Measurements from ENCODE around the gene DPP7. TPM values are rescaled to one million over a fixed set of nuclear protein-coding genes. Genes with fewer than 3 reads are reported as not detected.

Gene DPP7
- 34.8 and 52.2 TPM in 2 replicates for total RNA-seq (2014; rRNA removed; shearing (Covaris generic))

DNA sequence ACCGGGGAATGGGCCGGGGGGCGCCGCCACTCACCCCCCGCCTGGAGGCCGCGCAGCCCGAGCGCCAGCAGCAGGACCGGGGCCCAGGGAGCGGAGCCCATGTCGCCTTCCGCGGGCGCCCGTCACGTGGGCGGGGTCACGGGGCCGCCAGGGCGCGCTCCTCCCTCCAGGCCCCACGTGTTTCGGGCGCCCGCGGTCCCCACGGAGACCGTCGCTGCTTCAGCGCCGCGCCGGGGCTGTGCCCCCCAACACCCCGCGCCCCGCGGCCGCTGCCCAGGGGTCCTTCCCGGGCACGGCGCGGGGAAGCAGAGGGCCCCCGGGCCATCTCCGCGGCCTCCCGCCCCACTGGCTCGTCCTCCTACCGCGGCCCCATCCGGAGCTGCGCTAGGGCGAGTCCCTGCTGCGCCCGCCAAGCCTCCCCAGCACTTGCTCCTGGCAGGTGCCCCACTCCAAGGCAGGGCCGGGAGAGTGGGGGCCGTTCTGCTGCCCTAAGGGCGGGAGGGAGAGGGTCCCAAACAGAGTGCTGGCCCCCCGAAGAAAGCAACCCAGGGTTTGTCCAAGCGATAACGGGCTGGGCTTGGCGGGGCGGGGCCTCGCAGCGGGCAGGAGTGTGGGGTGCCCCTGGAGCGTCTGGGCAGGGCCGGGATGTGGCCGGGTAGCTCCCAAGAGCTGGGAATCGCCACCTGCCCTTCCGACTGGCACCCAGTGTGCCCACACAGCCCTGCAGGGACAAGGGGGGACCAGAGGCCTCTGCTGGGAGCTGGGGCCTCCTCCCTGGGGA lies at the start of gene DPP7:
TSS of gene DPP7 (minus strand) at position 121 of the 781 bp plus-strand sequence. CDS start at position 101, 20 bp downstream.
- no peak for DNase-seq (ENCODE audit: low spot score)

DNA sequence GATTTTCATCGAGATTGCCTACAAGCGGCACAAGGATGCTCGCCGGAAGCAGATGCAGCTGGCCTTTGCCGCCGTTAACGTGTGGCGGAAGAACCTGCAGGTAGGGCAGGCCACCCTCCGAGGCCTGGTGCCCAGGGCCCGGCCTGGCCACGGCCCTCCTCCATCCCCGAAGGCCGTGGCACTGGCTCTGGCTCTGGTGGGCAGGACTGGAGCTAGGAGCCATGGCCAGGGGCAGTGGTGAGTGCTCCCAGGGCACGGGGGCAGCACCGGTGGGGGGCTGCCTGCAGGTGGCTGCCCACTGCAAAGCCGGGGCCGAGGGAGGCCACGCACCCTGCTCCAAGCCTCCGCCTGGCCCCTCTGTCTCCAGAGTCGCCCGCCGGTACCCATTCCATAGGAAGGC lies 49.3 kb upstream of the DPP7 start:
- no peak for DNase-seq (ENCODE audit: low spot score)

DNA sequence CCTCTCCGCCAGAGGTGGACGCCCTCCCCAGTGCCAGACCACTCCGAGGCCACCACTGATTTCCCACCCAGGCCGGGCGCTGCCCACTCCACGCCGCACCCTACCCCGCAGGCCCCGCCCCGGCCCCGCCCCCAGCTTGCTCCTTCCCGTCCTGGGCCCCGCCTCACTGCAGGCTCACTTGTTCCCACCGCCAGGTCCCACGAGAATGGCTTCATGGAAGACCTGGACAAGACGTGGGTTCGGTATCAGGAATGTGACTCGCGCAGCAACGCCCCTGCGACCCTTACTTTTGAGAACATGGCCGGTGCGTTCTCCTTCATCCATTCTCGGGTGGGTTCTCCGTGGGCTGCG lies 48.8 kb upstream of the DPP7 start:
- DNase-seq (ENCODE audit: low spot score) = no peak

DNA sequence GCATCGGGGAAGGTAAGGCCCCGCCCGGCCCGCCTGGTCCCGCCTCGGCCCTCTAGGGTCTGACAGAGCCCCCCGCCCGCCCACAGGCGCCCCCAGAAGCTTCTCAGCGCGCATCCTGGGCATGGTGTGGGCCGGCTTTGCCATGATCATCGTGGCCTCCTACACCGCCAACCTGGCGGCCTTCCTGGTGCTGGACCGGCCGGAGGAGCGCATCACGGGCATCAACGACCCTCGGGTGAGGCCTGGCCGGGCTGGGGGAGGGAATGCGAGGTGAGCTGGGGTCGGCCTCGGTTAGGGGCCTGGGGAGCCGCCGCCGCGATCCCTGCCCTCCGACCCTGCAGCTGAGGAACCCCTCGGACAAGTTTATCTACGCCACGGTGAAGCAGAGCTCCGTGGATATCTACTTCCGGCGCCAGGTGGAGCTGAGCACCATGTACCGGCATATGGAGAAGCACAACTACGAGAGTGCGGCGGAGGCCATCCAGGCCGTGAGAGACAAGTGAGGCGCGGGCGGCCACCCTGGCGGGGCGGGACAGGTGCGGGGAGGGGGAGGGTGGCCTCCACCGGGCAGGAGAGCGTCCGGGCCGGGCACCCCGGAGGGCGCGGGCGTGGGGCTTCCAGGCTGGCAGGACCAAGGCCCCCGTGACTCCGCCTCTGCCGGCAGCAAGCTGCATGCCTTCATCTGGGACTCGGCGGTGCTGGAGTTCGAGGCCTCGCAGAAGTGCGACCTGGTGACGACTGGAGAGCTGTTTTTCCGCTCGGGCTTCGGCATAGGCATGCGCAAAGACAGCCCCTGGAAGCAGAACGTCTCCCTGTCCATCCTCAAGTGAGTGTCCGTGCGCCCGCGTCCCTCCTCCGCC lies 48.2 kb upstream of the DPP7 start:
- DNase-seq (ENCODE audit: low spot score) = no peak

DNA sequence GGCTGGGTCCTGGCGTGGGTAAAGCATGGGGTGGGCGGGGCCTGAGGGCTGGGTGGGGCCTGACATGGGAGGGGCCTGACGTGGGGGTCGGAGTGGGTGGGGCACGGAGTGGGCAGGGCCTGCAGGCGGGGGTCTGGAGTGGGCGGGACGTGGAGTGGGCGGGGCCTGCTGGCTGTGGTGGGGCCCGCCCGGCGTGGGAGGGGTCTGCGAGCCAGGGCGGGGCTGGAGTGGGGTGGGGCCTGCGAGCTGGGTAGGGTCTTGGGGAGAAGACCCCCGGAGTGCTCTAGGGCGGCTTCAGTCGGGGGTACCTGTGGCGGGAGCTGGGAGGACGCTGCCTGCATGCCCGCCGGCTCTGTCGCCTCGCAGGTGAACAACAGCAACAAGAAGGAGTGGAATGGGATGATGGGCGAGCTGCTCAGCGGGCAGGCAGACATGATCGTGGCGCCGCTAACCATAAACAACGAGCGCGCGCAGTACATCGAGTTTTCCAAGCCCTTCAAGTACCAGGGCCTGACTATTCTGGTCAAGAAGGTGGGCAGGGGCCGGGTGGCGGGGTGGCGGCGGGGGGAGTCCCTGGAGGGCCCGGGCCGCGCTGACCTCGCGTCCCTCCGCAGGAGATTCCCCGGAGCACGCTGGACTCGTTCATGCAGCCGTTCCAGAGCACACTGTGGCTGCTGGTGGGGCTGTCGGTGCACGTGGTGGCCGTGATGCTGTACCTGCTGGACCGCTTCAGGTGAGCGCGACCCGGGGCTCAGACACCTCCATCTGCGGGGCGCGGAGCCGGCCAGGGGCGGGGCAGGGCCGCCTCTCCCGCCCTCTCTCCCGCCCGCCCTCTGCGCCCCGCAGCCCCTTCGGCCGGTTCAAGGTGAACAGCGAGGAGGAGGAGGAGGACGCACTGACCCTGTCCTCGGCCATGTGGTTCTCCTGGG lies 47.3 kb upstream of the DPP7 start:
- DNase-seq (ENCODE audit: low spot score) = no peak

DNA sequence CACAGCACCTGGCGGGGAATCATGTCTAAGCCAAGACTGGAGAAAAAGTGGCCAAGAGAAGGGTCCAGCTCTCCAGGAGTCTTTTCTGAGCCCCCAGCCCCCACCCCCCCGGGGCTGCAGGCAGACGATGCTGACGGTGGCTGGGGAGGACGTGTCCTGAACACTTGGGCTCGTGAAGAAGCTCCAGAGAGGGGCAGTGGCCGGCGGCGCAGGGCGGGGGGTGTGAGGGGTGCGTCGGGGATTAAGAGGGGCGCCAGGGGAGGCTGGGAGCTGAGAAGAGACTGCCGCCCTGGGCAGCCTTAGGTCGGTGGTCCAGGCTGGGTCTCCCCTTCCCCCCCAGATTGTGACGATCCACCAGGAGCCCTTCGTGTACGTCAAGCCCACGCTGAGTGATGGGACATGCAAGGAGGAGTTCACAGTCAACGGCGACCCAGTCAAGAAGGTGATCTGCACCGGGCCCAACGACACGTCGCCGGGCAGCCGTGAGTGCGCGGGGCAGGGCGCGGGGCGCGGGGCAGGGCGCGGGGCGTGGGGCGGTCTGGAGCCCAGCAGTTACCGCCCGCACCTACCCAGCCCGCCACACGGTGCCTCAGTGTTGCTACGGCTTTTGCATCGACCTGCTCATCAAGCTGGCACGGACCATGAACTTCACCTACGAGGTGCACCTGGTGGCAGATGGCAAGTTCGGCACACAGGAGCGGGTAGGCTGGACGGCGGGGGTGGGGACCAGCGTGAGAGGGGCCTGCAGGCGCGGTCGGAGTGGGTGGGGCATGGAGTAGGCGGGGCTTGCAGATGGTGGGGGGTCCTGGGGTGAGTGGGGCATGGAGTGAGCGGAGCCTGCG lies 46.4 kb upstream of the DPP7 start:
- DNase-seq (ENCODE audit: low spot score) = no peak

DNA sequence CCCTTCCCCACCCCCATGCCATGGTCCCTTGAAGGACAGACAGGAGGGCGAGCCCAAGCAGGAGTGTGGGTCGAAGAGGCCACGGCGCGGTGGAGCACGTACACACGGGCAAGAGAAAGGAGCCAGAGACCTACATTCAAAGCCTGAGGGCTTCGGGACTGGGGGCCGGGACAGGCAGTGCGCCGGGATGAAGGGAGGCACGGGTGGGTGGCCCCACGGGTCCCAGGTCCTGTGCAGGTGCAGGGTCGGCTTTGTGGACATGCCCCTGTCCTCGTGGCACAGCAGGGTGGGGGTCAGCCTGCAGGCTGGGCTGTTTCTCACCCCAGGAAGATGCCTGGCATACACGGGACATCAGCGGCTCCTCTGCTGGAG lies 45.5 kb upstream of the DPP7 start:
- DNase-seq (ENCODE audit: low spot score) = no peak

DNA sequence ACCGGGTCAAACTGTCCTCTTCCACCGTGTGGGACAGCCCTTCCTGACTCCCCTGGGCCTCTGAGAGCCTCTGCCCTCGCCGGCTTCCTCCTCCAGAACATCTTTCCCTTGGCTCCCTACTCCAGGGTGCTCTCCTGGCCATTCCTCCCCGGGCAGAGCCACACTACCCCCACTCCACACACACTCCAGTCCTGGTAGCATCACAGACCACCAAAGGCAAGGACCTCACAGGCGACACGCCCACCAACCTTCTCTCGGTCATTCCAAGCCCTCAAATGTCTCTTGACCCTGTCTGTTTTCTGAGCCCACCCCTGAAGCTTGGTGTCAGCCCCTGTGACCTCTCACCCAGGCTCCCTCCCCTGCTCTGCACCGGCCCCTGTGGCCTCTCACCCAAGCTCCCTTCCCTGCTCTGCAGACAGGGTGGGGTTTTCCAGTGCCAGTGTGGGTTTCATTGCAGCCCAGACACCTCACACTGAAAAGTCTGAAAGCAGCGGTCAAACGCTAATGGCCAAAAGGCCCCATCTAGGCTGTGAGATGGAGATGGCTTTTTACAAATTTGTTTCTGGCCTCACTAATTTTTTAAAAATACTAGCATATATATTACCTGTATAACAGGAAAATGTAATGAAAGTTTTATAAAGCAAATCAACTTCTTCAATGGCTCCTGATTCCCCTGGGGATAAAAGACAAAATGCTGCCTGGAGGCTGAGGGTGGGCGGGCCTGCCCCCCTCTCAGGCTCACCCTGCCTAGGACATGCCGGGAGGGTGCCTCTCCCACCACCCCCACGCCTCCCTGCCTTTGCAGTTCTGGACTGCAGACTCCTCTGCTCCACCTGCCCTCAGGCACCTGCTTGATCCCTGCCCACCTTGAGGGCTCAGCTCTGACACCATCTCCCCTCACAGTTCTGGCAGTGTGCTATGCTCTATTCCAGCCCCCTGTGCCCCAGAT lies 44.8 kb upstream of the DPP7 start:
- no peak for DNase-seq (ENCODE audit: low spot score)

DNA sequence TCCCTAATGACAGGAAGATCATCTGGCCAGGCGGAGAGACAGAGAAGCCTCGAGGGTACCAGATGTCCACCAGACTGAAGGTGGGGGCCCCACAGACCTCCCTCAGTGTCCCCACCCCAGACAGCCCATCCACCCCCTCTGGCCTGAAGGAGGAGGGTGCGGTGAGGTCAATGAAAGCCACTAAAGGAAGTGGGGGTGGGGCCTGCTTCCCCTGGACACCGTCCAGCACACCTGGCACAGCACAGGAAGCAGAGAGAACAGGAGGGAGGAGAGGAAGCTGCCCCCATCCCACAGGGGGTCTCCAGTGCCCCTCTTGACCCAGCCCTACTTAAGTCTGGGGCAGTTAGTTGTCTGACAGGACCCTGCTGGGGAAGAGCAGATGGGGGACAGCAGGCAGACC lies 44.1 kb upstream of the DPP7 start:
- DNase-seq (ENCODE audit: low spot score) = no peak

DNA sequence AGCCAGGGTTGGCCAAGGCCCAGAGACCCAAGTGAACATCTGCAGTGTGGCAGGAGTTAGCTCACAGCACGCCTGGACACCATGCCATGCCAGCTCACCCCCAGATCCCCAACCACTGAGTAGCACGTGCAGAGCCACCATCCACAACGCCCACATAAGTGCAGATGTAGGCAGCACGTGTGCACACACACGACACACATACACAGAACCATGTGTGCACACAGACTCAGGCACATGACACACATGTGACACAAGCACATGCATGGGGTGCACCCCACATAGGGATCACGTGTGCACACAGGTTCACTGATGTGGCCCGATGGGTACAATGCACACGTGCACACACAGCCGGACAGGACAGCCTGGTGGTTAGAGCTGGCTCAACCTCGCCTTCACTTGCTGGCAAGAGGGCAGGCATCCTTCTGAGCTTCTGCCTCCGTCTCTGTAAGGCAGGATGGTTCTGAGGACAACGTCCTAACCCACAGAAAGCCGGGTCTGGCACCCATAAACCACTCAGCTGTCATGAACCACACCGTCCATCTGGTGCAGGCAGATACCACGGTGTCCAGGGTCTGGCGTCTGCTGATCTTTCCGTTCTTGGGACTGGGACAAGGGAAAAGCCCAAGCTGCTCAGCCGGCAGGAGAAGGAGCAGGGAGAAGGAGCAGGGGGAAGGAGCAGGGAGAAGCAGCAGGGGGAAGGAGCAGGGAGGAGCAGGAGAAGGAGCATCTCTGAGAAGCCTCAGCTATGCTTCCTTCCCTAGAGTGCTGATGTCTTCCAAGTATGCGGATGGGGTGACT lies 43.3 kb upstream of the DPP7 start:
- no peak for DNase-seq (ENCODE audit: low spot score)

DNA sequence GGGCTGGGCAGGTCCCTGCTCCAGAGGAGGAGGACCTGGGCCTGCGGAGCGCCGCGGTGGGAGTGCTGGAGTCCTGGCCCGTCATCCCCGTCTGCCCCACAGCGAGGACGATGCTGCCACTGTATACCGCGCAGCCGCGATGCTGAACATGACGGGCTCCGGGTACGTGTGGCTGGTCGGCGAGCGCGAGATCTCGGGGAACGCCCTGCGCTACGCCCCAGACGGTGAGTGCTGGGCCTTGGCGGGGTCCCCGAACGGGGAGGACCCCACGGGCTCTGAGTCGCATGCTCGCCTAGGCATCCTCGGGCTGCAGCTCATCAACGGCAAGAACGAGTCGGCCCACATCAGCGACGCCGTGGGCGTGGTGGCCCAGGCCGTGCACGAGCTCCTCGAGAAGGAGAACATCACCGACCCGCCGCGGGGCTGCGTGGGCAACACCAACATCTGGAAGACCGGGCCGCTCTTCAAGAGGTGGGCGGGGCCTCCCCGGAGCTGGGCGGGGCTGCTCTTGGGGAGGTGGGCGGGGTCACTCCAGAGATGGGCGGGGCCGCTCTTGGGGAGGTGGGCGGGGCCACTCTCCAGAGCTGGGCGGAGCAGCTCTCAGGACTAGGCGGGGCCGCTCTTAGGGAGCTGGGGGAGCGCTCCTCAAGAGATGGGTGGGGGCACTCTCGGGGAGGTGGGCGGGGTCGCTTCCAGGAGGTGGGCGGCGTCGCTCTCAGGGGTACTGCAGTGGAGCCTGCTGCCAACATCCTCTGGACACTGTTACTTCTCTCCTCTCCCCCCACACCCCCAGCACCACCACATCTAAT lies 42.2 kb upstream of the DPP7 start:
- DNase-seq (ENCODE audit: low spot score) = no peak

DNA sequence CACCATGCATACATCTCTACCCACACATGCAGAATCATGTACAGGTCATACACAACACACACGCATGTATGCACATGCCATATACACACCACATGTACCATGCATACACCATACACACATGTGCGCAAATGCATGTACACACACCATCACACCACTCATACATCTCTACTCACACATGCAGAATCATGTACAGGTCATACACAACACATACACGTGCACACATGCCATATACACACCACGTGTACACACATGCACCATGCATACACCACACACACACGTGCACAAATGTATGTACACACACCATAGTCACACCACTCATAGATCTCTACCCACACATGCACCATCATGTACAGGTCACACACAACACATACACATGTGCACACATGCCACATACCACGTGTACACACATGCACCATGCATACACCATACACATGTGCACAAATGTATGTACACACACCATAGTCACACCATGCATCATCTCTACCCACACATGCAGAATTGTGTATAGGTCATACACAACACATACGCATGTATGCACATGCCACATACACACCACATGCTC lies 38.4 kb upstream of the DPP7 start:
- no peak for DNase-seq (ENCODE audit: low spot score)

DNA sequence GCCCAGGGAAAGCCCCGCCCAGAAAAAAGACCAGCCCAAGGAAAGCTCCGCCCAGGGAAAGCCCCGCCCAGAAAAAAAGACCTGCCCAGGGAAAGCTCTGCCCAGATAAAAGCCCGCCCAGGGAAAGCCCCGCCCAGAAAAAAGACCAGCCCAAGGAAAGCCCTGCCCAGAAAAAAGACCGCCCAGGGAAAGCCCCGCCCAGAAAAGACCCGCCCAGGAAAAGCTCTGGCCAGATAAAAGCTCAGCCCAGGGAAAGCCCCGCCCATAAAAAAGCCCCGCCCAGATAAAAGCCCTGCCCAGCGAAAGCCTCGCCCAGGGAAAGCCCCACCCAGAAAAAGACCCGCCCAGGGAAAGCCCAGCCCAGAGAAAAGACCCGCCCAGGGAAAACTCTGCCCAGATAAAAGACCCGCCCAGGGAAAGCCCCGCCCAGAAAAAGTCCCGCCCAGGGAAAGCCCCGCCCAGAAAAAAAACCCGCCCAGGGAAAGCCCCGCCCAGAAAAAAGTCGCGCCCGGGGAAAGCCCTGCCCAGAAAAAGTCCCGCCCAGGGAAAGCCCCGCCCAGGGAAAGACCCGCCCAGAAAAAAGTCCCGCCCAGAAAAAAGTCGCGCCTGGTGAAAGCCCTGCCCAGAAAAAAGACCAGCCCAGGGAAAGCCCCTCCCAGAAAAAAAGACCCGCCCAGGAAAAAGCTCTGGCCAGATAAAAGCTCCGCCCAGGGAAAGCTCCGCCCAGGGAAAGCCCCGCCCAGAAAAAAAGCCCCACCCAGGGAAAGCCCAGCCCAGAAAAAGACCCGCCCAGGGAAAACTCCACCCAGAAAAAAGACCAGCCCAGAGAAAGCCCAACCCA lies 36.3 kb upstream of the DPP7 start:
- DNase-seq (ENCODE audit: low spot score) = no peak

DNA sequence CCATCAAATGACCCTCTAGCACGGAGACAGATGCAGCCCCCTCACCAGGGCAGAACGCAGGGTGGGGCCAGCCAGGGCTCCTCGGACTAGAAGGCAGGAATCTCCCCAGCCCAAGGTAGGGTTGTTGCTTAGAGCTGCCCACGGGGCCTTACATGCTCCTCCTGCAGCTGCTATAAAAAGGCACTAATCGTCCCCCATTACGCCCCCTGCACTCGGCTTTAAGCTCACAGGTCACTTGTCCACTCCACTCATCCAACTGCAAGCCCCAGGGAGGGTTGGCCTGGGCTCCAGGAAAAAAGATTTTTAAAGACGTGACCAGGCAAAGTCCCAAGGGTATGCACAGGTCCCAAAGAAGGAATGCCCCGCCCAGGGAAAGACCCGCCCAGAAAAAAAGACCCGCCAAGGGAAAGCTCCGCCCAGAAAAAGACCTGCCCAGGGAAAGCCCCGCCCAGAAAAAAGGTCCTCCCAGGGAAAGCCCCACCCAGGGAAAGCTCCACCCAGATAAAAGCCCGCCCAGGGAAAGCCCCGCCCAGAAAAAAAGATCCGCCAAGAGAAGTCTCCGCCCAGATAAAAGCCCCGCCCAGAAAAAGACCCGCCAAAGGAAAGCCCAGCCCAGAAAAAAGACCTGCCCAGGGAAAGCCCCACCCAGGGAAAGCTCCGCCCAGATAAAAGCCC lies 35.5 kb upstream of the DPP7 start:
- no peak for DNase-seq (ENCODE audit: low spot score)

DNA sequence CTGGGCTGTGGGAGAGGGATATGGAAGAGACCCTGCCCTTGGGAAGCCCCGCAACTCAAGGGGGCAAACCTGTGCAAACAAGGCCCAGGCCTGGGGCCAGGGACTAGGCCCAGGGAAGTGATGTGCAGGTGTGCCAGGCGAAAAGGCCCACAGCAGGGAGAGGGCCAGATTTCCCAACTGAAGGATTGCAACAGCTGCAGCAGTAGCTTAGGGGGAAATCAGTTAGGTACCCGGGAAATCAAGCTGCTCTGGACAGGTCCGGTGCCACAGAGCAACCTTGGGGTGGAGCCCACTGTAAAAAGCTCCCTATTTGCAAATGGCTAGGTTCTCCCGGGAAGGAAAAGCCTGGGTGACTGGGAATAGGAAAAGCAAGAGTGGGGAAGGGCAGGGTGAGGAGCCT lies 34.8 kb upstream of the DPP7 start:
- no peak for DNase-seq (ENCODE audit: low spot score)

DNA sequence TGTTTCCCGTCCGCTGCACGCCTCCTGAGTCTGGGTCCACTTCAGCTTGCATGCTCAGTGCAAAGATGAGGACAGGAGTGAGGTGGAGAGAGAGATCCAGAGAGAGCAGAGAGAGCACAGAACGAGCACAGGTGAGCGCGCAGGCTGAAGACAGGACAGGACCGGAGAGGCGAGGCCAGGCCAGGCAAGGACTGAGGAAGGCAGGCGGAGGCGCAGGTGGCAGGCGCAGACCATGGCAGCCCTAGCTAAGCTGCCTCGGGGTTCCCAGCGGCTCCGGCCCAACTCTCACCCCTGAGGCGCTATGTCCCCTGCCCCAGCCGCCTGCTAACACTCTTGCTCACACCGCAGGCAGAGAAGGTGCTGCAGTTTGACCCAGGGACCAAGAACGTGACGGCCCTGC lies 34.1 kb upstream of the DPP7 start:
- DNase-seq (ENCODE audit: low spot score) = no peak
